GM20000 (cell line): Measurements from ENCODE around the gene MS4A18.

Experiments used
- DNase-seq: peaks from one replicate; pipeline ENCODE4 v3.0.0; 2012; ENCODE audit warnings: low spot score
- CTCF ChIP-seq: IDR thresholded peaks from 2 replicates; pipeline ENCODE4 v1.5.1; 2012; ENCODE audit warnings: mild to moderate bottlenecking, control low read depth; ENCODE audit errors: extremely low read depth, missing control alignments

MS4A18 gene

GRCh38 chr11:60781981-60782316, 57.4 kb downstream of the MS4A18 start:
- TF ChIP-seq CTCF = no peak
- DNase-seq = no peak

- DNase-seq = no peak
- TF ChIP-seq CTCF = no peak
These were observed 58.0 kb downstream of the MS4A18 start for GRCh38 chr11:60782393-60783140.

GRCh38 chr11:60783141-60783484, 58.6 kb downstream of the MS4A18 start:
- TF ChIP-seq CTCF = no peak
- no peak for DNase-seq

- DNase-seq = no peak
These were observed 59.4 kb downstream of the MS4A18 start for GRCh38 chr11:60783911-60784310.

GRCh38 chr11:60785136-60785535, 60.6 kb downstream of the MS4A18 start, which contains the start of gene MS4A10:
Gene MS4A10 (plus strand): TSS chr11:60785333. CDS start chr11:60790336, 5,003 bp downstream.
- no peak for DNase-seq

More at GRCh38 chr11:60783911-60784310, 59.4 kb downstream of the MS4A18 start:
- TF ChIP-seq CTCF = no peak

GRCh38 chr11:60785806-60786361, 61.4 kb downstream of the MS4A18 start:
- DNase-seq = no peak
- no peak for TF ChIP-seq CTCF

More at GRCh38 chr11:60785136-60785535, 60.6 kb downstream of the MS4A18 start, which contains the start of gene MS4A10:
- no peak for TF ChIP-seq CTCF

- no peak for DNase-seq
- TF ChIP-seq CTCF = no peak
These were observed 62.5 kb downstream of the MS4A18 start for GRCh38 chr11:60786811-60787567.
